K562 (cell line): Measurements from ENCODE around the gene TIGD1. TPM values are rescaled to one million over a fixed set of nuclear protein-coding genes. Genes with fewer than 3 reads are reported as not detected.

ENCODE experiments used
- ATAC-seq: fragments of 200-7000 bp; cut with Tn5 transposase; 3 replicates; pipeline ENCODE4 v1.9.1; 2020; ENCODE audit warnings: moderate library complexity
- BruUV-seq: library from RNA; stranded (reverse); fragments of 400-500 nt; replicated peaks from 2 replicates; lab custom pipeline; 2021; lab: Mats Ljungman, UMichigan
- CTCF ChIA-PET: fragments of 300-600 bp; formaldehyde crosslinking; extraction: SDS; loops from one replicate; lab custom pipeline; 2021; ENCODE audit warnings: low intra/inter-chr PET ratio; lab: Yijun Ruan, JAX
- POLR2A ChIA-PET: fragments of 300-600, 350-650 bp; sonication (Branson Sonifier 250); formaldehyde crosslinking; extraction: SDS; loops from one replicate; lab custom pipeline; 2021; ENCODE audit warnings: antibody characterized with exemption, inconsistent platforms; lab: Yijun Ruan, JAX
- DNase-seq, 4 experiments: peaks; one replicate each; pipeline versions ENCODE4 v3.0.0 to v3.0.0-alpha.2; 2011 to 2018; ENCODE audit warnings: low spot score in 3 of 4, mixed read lengths in 3 of 4; ENCODE audit errors: extremely low read depth in 1 of 4
- FAIRE-seq: peaks from 2 replicates; lab custom pipeline; 2011; peaks lifted over from hg19 to GRCh38; lab: Jason Lieb, UNC
- H2AFZ ChIP-seq: 2 replicates; pipeline ENCODE4 v1.6.0; 2011; ENCODE audit warnings: low read depth, low read length, control low read depth, inconsistent platforms
- H3K27ac ChIP-seq: fragments of 200-600 bp; 3 replicates; pipeline ENCODE4 v1.8.0; 2011; ENCODE audit warnings: low read depth, mild to moderate bottlenecking, control low read depth, inconsistent platforms, low read length, moderate library complexity, mixed read lengths; ENCODE audit errors: extremely low read depth
- H3K27me3 ChIP-seq, 2 experiments: fragments of 300-600 bp in 1 of 2; 2 replicates in 1 of 2; 3 replicates in 1 of 2; pipeline versions ENCODE4 v1.6.0 to v1.8.0; 2011; ENCODE audit warnings: inconsistent platforms in 2 of 2, low read length in 2 of 2, mild to moderate bottlenecking in 1 of 2, mixed read lengths in 1 of 2, moderate library complexity in 1 of 2; ENCODE audit not compliant: control insufficient read depth in 2 of 2, insufficient read depth in 2 of 2
- H3K36me3 ChIP-seq: fragments of 300-600 bp; 3 replicates; pipeline ENCODE4 v1.8.0; 2011; ENCODE audit warnings: mild to moderate bottlenecking, low read length, inconsistent platforms; ENCODE audit not compliant: control insufficient read depth, insufficient read depth
- H3K4me1 ChIP-seq, 2 experiments: fragments of 200-600 bp in 1 of 2; replicated peaks in 1 of 2; 2 replicates in 1 of 2; 3 replicates in 1 of 2; pipeline versions ENCODE4 v1.5.1 to v1.8.0; 2011; ENCODE audit warnings: inconsistent platforms in 2 of 2, low read length in 2 of 2, mild to moderate bottlenecking in 1 of 2, mixed read lengths in 1 of 2, moderate library complexity in 1 of 2; ENCODE audit not compliant: control insufficient read depth in 2 of 2, insufficient read depth in 2 of 2
- H3K4me2 ChIP-seq: 2 replicates; pipeline ENCODE4 v1.6.1; 2011; ENCODE audit warnings: low read length, control low read depth, inconsistent platforms, mixed read lengths; ENCODE audit not compliant: insufficient read depth
- H3K4me3 ChIP-seq: fragments of 200-600 bp; sonication (generic), shearing (Covaris generic); 2 replicates; pipeline ENCODE4 v1.5.1; 2016; ENCODE audit warnings: control low read depth, inconsistent platforms
- H3K79me2 ChIP-seq: fragments of 200-600 bp; 3 replicates; pipeline ENCODE4 v1.8.0; 2011; ENCODE audit warnings: low read length, inconsistent platforms; ENCODE audit not compliant: control insufficient read depth, insufficient read depth
- H3K9ac ChIP-seq, 2 experiments: 2 replicates each; pipeline versions ENCODE4 v1.6.0 to v1.6.1; 2011; ENCODE audit warnings: low read depth in 2 of 2, low read length in 2 of 2, control low read depth in 1 of 2, inconsistent platforms in 1 of 2, mild to moderate bottlenecking in 1 of 2, mixed read lengths in 1 of 2; ENCODE audit not compliant: insufficient read depth in 1 of 2
- H3K9me1 ChIP-seq: one replicate; pipeline ENCODE4 v1.6.0; 2011; ENCODE audit warnings: inconsistent platforms, mild to moderate bottlenecking, low read length, moderate library complexity; ENCODE audit not compliant: control insufficient read depth, insufficient read depth
- H3K9me3 ChIP-seq: replicated peaks from 2 replicates; pipeline ENCODE4 v1.5.1; 2011; ENCODE audit warnings: low read depth, low read length, inconsistent platforms; ENCODE audit not compliant: control insufficient read depth, insufficient read depth
- H4K20me1 ChIP-seq: replicated peaks from 2 replicates; pipeline ENCODE4 v1.6.1; 2011; ENCODE audit warnings: low read length, inconsistent platforms, mixed read lengths; ENCODE audit not compliant: control insufficient read depth, insufficient read depth
- ARHGAP35 ChIP-seq: fragments of 450-650 bp; IDR thresholded peaks from 2 replicates; pipeline ENCODE4 v1.6.1; 2018; ENCODE audit not compliant: partially characterized antibody
- IRF2 ChIP-seq: sonication (generic); formaldehyde crosslinking; IDR thresholded peaks from 2 replicates; pipeline ENCODE4 v1.8.1; 2022; ENCODE audit warnings: mild to moderate bottlenecking, missing genetic modification reagents
- KAT8 ChIP-seq: fragments of 450-650 bp; IDR thresholded peaks from 2 replicates; pipeline ENCODE4 v1.6.1; 2016; ENCODE audit warnings: low read depth, mild to moderate bottlenecking
- RAD21 ChIP-seq, 2 experiments: fragments of 250-450 bp in 1 of 2; fragments of 450-650 bp in 1 of 2; sonication (Bioruptor Pico) in 1 of 2; formaldehyde crosslinking in 1 of 2; IDR thresholded peaks in 1 of 2; conservative IDR thresholded peaks in 1 of 2; 2 replicates each; pipeline versions ENCODE4 v1.4.0 to v1.8.0; 2020 to 2022; ENCODE audit warnings: mild to moderate bottlenecking in 2 of 2, moderate library complexity in 1 of 2
- SLC30A9 ChIP-seq: fragments of 250-450 bp; sonication (Bioruptor Pico); IDR thresholded peaks from 2 replicates; pipeline ENCODE4 v1.8.0; 2022; ENCODE audit warnings: mild to moderate bottlenecking, moderate library complexity
- SRF ChIP-seq, 2 experiments: fragments of 250-450, 450-650 bp in 1 of 2; sonication (Bioruptor Pico) in 1 of 2; sonication (generic) in 1 of 2; formaldehyde crosslinking; IDR thresholded peaks; 2 replicates each; pipeline versions ENCODE4 v1.5.0 to v1.5.1; 2020 to 2022; ENCODE audit warnings: mild to moderate bottlenecking in 1 of 2, missing genetic modification reagents in 1 of 2
- ZNF23 ChIP-seq: fragments of 250-450 bp; sonication (Bioruptor Pico); IDR thresholded peaks from 2 replicates; pipeline ENCODE4 v1.4.0; 2020; ENCODE audit warnings: mild to moderate bottlenecking
- WGBS: fragments of 100-300 bp; shearing (Covaris generic); methylation state at CpG from one replicate; pipeline ENCODE4 v1.1.6; 2016; ENCODE audit warnings: low coverage, mixed read lengths; ENCODE audit not compliant: insufficient coverage; ENCODE audit errors: missing lambda C conversion rate; 5-methylcytosine and 5-hydroxymethylcytosine counted together
- in situ Hi-C: fragments of 300-500 bp; cut with MboI; formaldehyde crosslinking; loops from 4 replicates; pipeline ENCODE4 v1.15.0; 2018; ENCODE audit warnings: inconsistent platforms, mixed read lengths
- intact Hi-C: fragments of 100-400 bp; cut with micrococcal nuclease; formaldehyde crosslinking; loops from 2 replicates; pipeline ENCODE4 v1.14.2; 2022
- polyA plus RNA-seq, 8 experiments: library from polyadenylated mRNA; depleted of rRNA in 4 of 8; stranded (reverse) in 5 of 8; unstranded in 3 of 8; fragments of >200 nt; fragmentation: Nextera tagmentation in 2 of 8; fragmentation: Illumina TruSeq in 1 of 8; extraction: Ambion mirVana in 2 of 8; extraction: Trizol in 1 of 8; gene quantifications; 2 replicates each; pipeline versions ENCODE4 v1.2.1 to v1.2.3, GENCODE V29; 2011 to 2014; ENCODE audit warnings: inconsistent platforms in 1 of 8, missing spikeins in 1 of 8
- total RNA-seq, 7 experiments: library from RNA; depleted of rRNA in 6 of 7; stranded (reverse); fragments of >200 nt in 6 of 7; fragmentation: Illumina TruSeq in 2 of 7; extraction: Trizol in 2 of 7; gene quantifications; 2 replicates each; pipeline versions ENCODE4 v1.2.1 to v1.2.3, GENCODE V29; 2011 to 2021; ENCODE audit warnings: low replicate concordance in 1 of 7
- TF ChIP-seq, protein P1 (sequence below): sonication (generic); formaldehyde crosslinking; IDR thresholded peaks from 2 replicates; pipeline ENCODE4 v1.8.0; 2023; ENCODE audit warnings: mild to moderate bottlenecking, missing genetic modification reagents
- TF ChIP-seq, protein P2 (sequence below): sonication (generic); formaldehyde crosslinking; IDR thresholded peaks from 2 replicates; pipeline ENCODE4 v1.8.0; 2023; ENCODE audit warnings: missing genetic modification reagents, mild to moderate bottlenecking, borderline replicate concordance

TIGD1 gene
- total and polyA plus RNA-seq, 9 of the 15 experiments (the other 6 are each of a cell fraction or from before 2014, with no cell fraction given) = 2.0 to 10.1 (median 6.6) TPM

DNA sequence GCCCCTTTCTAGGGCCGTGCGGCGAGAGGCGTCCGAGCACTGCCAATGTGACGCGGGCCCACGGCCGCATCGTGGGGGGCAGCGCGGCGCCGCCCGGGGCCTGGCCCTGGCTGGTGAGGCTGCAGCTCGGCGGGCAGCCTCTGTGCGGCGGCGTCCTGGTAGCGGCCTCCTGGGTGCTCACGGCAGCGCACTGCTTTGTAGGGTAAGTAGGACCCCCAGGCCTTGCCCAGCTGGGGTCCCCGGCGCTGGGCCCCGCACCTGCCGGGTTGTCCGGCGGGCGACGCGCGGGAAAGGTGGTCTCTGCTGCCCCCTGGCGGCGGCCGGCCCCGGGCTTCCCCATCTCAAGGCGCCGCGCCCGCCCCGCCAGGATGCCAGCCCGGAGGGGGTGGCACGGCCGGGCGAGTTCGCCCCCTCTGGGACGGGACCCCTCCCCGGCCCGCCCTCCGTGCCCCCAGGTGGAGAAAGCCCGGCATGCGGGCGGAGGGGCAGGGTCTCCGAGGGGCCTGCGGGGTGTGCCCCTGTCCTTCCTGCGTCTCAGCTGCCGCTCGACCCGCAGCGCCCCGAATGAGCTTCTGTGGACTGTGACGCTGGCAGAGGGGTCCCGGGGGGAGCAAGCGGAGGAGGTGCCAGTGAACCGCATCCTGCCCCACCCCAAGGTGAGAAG, 28.3 kb downstream of the TIGD1 start:
- Histone ChIP-seq H3K4me1 (peaks cover 0 to 27% of the 10 kb centered on the region in 2 experiments; a peak in 2 of 5 replicates), H3K4me2 (no peak overlapping the region), H3K4me3 (no peak overlapping the region), H3K9ac (no peak overlapping the region), H3K9me1 (no peaks in the 10 kb centered on the region), H3K27ac (no peak overlapping the region), H4K20me1 (no peaks in the 10 kb centered on the region), H3K36me3 (no peaks in the 10 kb centered on the region), H3K27me3 (peaks cover 0 to 50% of the 10 kb centered on the region in 2 experiments; a peak in 3 of 5 replicates), H3K79me2 (no peaks in the 10 kb centered on the region), H3K9me3 (no peaks in the 10 kb centered on the region), H2AFZ (no peak overlapping the region)
- CTCF ChIA-PET = interaction anchor here (0.7 to 1.0 kb wide), 2 partner anchors 75 to 389 kb away, joined by 4 read pairs; no protein-coding TSS in a partner anchor
- DNase-seq (peak; percentile 38 to 85 (median 80)), ATAC-seq (peak; percentile 81), FAIRE-seq (no peak)
- no TSS peak for BruUV-seq
- 5% methylated on average over 22 of the region's 66 CpGs for WGBS
- intact Hi-C loops = loop anchor here (5.0 kb wide), 3 partner anchors 75 to 285 kb away; no protein-coding TSS in a partner anchor
- in situ Hi-C loops = no loop called here
- POLR2A ChIA-PET = no interaction called here
- TF ChIP-seq SRF (CRISPR knock-in tag; IDR thresholded peaks at IDR 0.05) = no peak
- TF ChIP-seq ZNF23 (CRISPR knock-in tag) = no peak
- TF ChIP-seq, protein P1, sequence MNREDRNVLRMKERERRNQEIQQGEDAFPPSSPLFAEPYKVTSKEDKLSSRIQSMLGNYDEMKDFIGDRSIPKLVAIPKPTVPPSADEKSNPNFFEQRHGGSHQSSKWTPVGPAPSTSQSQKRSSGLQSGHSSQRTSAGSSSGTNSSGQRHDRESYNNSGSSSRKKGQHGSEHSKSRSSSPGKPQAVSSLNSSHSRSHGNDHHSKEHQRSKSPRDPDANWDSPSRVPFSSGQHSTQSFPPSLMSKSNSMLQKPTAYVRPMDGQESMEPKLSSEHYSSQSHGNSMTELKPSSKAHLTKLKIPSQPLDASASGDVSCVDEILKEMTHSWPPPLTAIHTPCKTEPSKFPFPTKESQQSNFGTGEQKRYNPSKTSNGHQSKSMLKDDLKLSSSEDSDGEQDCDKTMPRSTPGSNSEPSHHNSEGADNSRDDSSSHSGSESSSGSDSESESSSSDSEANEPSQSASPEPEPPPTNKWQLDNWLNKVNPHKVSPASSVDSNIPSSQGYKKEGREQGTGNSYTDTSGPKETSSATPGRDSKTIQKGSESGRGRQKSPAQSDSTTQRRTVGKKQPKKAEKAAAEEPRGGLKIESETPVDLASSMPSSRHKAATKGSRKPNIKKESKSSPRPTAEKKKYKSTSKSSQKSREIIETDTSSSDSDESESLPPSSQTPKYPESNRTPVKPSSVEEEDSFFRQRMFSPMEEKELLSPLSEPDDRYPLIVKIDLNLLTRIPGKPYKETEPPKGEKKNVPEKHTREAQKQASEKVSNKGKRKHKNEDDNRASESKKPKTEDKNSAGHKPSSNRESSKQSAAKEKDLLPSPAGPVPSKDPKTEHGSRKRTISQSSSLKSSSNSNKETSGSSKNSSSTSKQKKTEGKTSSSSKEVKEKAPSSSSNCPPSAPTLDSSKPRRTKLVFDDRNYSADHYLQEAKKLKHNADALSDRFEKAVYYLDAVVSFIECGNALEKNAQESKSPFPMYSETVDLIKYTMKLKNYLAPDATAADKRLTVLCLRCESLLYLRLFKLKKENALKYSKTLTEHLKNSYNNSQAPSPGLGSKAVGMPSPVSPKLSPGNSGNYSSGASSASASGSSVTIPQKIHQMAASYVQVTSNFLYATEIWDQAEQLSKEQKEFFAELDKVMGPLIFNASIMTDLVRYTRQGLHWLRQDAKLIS (CRISPR knock-in tag) = no peak
- TF ChIP-seq SLC30A9 (CRISPR knock-in tag) = no peak
- TF ChIP-seq, protein P2, sequence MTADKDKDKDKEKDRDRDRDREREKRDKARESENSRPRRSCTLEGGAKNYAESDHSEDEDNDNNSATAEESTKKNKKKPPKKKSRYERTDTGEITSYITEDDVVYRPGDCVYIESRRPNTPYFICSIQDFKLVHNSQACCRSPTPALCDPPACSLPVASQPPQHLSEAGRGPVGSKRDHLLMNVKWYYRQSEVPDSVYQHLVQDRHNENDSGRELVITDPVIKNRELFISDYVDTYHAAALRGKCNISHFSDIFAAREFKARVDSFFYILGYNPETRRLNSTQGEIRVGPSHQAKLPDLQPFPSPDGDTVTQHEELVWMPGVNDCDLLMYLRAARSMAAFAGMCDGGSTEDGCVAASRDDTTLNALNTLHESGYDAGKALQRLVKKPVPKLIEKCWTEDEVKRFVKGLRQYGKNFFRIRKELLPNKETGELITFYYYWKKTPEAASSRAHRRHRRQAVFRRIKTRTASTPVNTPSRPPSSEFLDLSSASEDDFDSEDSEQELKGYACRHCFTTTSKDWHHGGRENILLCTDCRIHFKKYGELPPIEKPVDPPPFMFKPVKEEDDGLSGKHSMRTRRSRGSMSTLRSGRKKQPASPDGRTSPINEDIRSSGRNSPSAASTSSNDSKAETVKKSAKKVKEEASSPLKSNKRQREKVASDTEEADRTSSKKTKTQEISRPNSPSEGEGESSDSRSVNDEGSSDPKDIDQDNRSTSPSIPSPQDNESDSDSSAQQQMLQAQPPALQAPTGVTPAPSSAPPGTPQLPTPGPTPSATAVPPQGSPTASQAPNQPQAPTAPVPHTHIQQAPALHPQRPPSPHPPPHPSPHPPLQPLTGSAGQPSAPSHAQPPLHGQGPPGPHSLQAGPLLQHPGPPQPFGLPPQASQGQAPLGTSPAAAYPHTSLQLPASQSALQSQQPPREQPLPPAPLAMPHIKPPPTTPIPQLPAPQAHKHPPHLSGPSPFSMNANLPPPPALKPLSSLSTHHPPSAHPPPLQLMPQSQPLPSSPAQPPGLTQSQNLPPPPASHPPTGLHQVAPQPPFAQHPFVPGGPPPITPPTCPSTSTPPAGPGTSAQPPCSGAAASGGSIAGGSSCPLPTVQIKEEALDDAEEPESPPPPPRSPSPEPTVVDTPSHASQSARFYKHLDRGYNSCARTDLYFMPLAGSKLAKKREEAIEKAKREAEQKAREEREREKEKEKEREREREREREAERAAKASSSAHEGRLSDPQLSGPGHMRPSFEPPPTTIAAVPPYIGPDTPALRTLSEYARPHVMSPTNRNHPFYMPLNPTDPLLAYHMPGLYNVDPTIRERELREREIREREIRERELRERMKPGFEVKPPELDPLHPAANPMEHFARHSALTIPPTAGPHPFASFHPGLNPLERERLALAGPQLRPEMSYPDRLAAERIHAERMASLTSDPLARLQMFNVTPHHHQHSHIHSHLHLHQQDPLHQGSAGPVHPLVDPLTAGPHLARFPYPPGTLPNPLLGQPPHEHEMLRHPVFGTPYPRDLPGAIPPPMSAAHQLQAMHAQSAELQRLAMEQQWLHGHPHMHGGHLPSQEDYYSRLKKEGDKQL (CRISPR knock-in tag) = no peak
- peak; percentile 54 to 75 for TF ChIP-seq RAD21 (CRISPR knock-in tag; conservative IDR thresholded peaks at IDR 0.05 in 1 of 2, IDR thresholded peaks at IDR 0.05 in 1 of 2)
- TF ChIP-seq ARHGAP35 = no peak
- no peak for TF ChIP-seq KAT8
- TF ChIP-seq IRF2 = no peak
